Mucosa of rectum (tissue), 2 donors: Measurements from ENCODE around the gene SEL1L3.

ENCODE experiments used
- H3K27ac ChIP-seq, 2 donors: one replicate each; pipeline ENCODE4 v1.7.0; 2013; ENCODE audit warnings: inconsistent platforms in 2 of 2, low read depth in 2 of 2, low read length in 2 of 2
- H3K27me3 ChIP-seq, 2 donors: one replicate each; pipeline ENCODE4 v1.7.0; 2013; ENCODE audit warnings: low read length in 2 of 2; ENCODE audit not compliant: control insufficient read depth in 2 of 2, insufficient read depth in 2 of 2
- H3K36me3 ChIP-seq, 2 donors: one replicate each; pipeline ENCODE4 v1.7.0; 2013; ENCODE audit warnings: low read length in 2 of 2; ENCODE audit not compliant: control insufficient read depth in 2 of 2, insufficient read depth in 2 of 2
- H3K4me1 ChIP-seq, 2 donors: one replicate each; pipeline ENCODE4 v1.7.0; 2013; ENCODE audit warnings: low read length in 2 of 2, mild to moderate bottlenecking in 1 of 2; ENCODE audit not compliant: control insufficient read depth in 2 of 2, insufficient read depth in 2 of 2
- H3K4me3 ChIP-seq, 2 donors: one replicate each; pipeline ENCODE4 v1.7.0; 2013; ENCODE audit warnings: low read length in 2 of 2
- H3K9ac ChIP-seq, 2 donors: one replicate each; pipeline ENCODE4 v1.7.0; 2013; ENCODE audit warnings: low read length in 2 of 2, low read depth in 1 of 2, mild to moderate bottlenecking in 1 of 2
- H3K9me3 ChIP-seq, 2 donors: one replicate each; pipeline ENCODE4 v1.7.0; 2013; ENCODE audit warnings: low read length in 2 of 2; ENCODE audit not compliant: control insufficient read depth in 2 of 2
- donor health status: healthy.
- donor health status: Normal muscosa, but diverticular disease.

Gene SEL1L3

DNA sequence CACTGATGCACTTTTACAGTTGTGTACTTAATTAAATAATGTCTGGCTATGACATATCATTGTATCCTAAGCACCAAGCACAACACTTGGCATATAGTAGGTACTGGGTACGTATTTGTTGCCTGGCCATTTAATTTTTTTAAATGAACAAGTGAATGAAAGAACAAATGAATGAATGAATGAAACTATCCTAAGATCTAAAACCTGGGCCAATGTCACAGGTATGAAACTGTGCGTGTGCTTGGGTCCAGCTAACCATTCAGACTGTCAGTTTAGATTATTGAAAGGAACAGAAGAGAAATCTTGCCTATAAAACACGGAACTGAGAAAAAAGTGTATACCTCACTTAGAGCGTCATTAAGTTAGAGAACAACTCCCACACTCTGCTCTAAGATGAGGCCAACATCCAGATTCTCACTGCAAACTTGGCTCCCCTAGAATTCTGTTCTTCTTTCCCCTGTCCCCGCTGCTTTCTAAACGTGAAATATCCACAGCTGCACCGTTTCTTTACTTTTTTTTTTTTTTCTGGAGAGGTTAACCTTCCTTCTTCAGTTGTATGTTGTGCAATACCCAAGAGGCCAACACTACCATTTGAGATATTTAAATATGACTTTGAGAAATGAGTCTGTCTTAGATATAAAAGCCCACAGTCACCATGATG, 17.3 kb upstream of the SEL1L3 start:
- Histone ChIP-seq H3K4me3 (no peak overlapping the region), H3K9me3 (no peaks in the 10 kb centered on the region), H3K27ac (peak overlapping the region in 1 of 2 donors; percentile 53), H3K9ac (no peak overlapping the region), H3K36me3 (no peaks in the 10 kb centered on the region), H3K27me3 (no peaks in the 10 kb centered on the region), H3K4me1 (no peaks in the 10 kb centered on the region)

DNA sequence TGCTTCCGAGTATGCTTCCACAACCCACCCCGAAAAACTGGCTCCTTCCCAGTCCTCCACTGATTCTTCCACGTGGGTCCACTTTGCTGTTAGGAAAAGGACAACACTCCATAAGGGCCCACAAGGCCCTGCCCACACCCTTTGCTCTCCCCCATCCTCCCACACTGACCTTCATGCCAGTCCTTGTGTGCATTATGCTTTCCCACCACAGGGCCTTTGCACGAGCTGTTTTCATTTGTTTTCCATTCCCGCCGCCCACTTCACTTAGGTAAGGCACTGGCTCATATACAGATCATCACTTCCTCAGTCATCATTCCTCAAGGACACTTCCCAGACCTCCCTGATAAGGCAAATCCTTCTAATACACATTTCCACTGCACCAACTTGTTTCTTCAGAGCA, 16.8 kb upstream of the SEL1L3 start:
- Histone ChIP-seq H3K4me3 (no peak overlapping the region), H3K27ac (peak overlapping the region in 1 of 2 donors; percentile 53), H3K4me1 (no peaks in the 10 kb centered on the region), H3K9me3 (no peaks in the 10 kb centered on the region), H3K36me3 (no peaks in the 10 kb centered on the region), H3K9ac (no peak overlapping the region), H3K27me3 (no peaks in the 10 kb centered on the region)

DNA sequence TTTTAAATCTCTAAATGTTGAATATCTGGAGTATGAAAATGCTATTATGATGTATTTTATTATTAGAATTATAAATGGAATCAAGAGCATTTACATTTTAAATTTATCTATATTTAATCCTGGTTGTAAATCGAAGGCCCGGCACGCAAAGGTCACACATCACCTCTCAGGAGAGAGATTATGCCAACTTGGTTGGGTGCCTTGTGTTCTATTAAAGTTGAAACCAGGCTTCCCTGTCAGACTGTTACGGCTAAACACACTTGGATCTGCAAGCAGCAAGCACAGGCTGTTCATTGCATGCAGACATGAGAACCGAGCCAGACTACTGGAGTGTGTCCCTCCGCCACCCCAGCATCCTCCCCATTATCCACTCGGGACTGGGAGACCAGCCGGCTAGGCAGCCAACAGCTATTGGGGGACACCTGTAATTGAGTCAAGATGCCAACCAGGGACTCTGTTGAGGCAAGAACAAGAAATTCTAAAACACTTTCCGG, 16.4 kb upstream of the SEL1L3 start:
- H3K4me1 ChIP-seq, result no peaks in the 10 kb centered on the region
- H3K9ac ChIP-seq, result no peak overlapping the region
- H3K4me3 ChIP-seq, result no peak overlapping the region
- H3K36me3 ChIP-seq, result no peaks in the 10 kb centered on the region
- no peaks in the 10 kb centered on the region for H3K27me3 ChIP-seq
- H3K9me3 ChIP-seq, result no peaks in the 10 kb centered on the region
- H3K27ac ChIP-seq, result peak overlapping the region in 1 of 2 donors; percentile 53

DNA sequence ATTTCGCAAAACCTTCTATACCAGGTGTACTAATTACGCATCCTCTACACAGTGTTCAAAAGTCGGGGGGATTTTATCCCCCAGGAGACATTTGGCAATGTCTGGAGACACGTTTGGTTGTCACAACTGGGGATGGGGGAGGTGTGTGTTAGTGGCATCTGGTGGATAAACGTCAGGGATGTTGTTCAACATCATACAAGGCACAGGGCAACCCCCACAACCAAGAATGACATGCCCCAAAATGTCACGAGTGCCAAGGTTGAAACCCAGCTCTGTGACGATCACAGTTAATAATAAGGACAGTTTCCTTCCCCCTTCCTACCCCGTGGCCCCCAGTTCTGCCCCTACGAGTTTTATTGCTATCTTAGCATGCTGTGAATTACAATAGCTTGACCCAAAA, 15.9 kb upstream of the SEL1L3 start:
- H3K4me3 ChIP-seq, result no peak overlapping the region
- peak overlapping the region in 1 of 2 donors; percentile 25 for H3K27ac ChIP-seq
- no peaks in the 10 kb centered on the region for H3K27me3 ChIP-seq
- H3K4me1 ChIP-seq, result no peaks in the 10 kb centered on the region
- H3K36me3 ChIP-seq, result no peaks in the 10 kb centered on the region
- no peak overlapping the region for H3K9ac ChIP-seq
- no peaks in the 10 kb centered on the region for H3K9me3 ChIP-seq

DNA sequence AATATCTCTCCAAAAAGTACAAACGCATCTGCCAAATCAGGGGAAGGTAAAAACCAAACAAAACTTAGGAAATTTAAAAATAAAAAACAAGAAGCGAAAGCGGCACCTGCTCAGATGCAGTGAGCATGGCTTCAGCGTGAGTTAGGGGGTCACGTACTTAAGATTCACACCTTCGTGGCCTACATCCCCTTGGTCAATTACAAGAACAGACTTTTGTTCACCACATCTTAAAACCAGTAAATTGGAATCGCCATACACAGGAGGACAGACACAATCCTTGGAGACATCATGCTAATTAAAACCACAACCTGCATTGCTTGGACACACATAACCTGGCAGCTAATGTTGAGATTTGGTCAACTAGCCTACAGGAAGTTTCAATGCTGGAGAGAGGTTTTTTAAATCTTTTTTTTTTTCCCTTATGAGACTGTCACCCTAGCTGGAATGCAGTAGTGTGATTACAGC, 12.5 kb upstream of the SEL1L3 start:
- Histone ChIP-seq H3K36me3 (no peaks in the 10 kb centered on the region), H3K27ac (peak overlapping the region; percentile 34 to 56), H3K9me3 (no peaks in the 10 kb centered on the region), H3K9ac (no peak overlapping the region), H3K27me3 (no peaks in the 10 kb centered on the region), H3K4me3 (no peak overlapping the region), H3K4me1 (no peaks in the 10 kb centered on the region)

DNA sequence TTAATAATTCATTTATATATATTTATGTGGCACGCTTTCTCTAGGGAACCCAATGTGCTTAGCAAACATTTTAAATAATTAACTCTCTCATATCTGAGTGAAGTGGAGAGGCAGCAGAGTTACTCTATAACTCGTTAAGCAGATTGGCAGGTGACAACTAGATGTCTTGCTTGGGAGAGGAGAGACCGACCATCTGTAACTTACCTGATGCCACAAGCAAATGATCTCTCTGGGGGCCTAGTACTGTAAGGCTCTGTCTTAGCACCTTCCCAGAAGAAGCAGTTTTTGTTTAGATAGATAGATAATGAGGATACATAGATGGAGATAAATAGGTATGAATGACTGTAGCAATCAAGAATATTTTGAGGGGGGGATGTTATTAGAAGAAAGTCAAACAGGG, 11.9 kb upstream of the SEL1L3 start:
- Histone ChIP-seq H3K27ac (peak overlapping the region; percentile 18 to 50), H3K4me1 (no peaks in the 10 kb centered on the region), H3K9ac (no peak overlapping the region)

DNA sequence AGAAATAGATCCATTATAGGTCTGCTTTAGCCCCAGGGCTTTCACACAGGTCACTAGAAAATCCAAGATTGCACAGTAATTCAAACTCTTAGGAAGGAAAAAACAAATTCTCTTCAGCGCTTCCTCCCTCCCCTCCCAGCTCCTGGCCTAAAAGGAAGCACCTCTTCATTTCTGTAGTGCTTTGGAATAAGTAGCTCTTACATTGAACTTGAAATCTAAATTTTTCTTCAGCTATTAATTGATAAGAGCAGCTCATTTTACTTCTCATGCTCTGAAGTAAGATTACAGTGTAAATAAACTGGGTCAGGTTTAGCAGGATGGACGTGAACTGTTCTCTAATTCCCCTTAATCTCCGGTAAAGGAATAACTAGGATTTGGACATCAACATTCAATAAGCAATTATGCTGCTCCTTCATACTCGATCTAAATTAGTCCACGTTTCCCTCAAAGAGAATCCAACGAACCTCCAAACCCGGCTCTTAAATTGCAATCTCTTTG, 10.9 kb upstream of the SEL1L3 start:
- Histone ChIP-seq H3K9me3 (no peaks in the 10 kb centered on the region), H3K27ac (peak overlapping the region in 1 of 2 donors; percentile 41), H3K36me3 (no peaks in the 10 kb centered on the region), H3K4me1 (no peaks in the 10 kb centered on the region), H3K9ac (no peak overlapping the region), H3K27me3 (no peaks in the 10 kb centered on the region), H3K4me3 (no peak overlapping the region)

More for the DNA sequence above, 11.9 kb upstream of the SEL1L3 start:
- no peak overlapping the region for H3K4me3 ChIP-seq
- no peaks in the 10 kb centered on the region for H3K27me3 ChIP-seq
- H3K9me3 ChIP-seq, result no peaks in the 10 kb centered on the region
- no peaks in the 10 kb centered on the region for H3K36me3 ChIP-seq

DNA sequence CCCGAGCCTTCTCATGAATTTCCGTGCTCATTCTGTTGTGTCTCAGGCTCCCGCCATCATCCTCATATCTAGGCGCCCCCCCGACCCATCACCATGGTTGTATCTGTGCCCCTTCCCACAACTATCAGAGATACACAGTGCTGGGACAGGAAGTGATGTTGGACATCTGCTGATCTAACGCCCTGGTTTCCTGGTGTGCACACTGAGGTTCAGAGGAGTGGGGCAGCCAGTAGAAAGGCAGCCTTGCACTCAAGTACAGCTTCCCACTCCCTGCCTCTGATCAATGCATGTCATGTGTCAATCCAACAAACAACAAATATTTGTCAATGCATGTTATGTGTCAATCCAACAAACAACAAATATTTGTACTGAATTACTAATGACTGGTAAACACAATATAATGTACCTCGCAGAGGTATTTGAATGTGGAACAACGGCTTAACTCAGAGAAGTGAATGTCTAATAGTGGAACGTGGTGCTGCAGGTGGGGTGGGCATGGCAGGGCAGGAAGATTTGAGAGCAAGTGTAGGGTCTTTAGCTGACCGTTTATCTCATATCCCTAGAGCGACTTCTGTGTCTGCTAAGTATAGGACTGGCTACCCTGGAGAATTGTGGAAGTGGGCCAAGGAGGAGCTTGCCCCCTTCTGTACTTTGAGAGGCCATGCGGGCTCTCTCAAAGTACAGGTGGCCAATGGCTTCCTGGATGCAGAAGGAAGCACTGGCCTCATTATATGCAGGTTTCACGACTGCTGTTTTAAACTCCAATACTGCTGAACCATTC, 10.3 kb upstream of the SEL1L3 start:
- no peak overlapping the region for H3K9ac ChIP-seq
- H3K27me3 ChIP-seq, result no peaks in the 10 kb centered on the region
- no peaks in the 10 kb centered on the region for H3K9me3 ChIP-seq
- H3K4me1 ChIP-seq, result no peaks in the 10 kb centered on the region
- peak overlapping the region in 1 of 2 donors; percentile 41 for H3K27ac ChIP-seq
- H3K4me3 ChIP-seq, result no peak overlapping the region
- H3K36me3 ChIP-seq, result no peaks in the 10 kb centered on the region

DNA sequence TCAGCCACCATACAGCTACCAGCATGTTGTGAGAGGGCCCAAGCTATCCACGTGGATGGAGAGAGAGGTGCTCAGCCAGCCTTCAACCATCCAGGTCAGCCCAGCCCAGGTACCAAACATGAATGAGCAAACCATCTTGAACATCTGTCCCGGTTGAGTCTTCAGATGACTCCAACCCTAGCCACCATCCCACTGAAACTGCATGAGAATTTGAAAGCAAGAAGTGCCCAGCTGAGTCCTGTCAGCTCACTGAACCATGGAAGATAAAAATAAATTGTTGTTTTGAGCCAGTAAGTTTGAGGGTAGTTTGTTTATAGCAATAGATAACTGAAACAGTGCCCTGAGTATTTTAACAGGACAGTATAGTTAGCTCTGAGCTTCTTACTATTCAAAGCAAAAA, 7.3 kb upstream of the SEL1L3 start:
- Histone ChIP-seq H3K4me3 (no peak overlapping the region), H3K36me3 (no peaks in the 10 kb centered on the region), H3K27ac (no peak overlapping the region), H3K27me3 (no peaks in the 10 kb centered on the region), H3K9ac (no peak overlapping the region), H3K4me1 (peaks cover 2 to 4% of the 10 kb centered on the region in 2 donors), H3K9me3 (no peaks in the 10 kb centered on the region)

DNA sequence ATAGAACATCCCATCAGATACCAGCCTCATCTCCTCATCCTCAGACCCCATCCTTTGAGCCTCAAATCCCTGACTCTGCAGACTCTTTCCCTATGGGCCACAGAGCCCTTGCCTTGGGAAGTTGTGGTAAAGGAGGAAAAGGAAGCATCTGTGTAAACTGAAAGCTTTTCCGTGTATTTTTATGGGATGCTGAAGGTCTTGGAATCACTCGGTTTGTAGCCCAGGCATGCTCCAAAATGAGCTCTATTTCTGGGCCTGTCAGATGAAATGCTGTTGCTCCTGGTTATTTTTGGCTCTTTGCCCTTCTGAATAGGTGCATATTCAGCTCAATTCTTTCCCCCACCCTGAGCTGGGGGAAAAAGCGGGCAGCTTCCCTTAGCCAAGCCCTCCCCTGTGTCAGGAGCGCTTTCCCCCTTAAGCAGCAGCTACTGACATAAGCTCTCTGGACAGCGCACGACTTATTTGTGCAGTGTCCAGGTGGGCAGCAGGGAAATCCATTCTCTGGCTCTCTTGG, 5.0 kb upstream of the SEL1L3 start:
- Histone ChIP-seq H3K36me3 (no peaks in the 10 kb centered on the region), H3K9me3 (no peaks in the 10 kb centered on the region), H3K27ac (no peak overlapping the region), H3K4me3 (no peak overlapping the region), H3K27me3 (no peaks in the 10 kb centered on the region), H3K4me1 (peaks cover 13 to 20% of the 10 kb centered on the region in 2 donors), H3K9ac (no peak overlapping the region)
